HG02981 (cell line): Measurements from ENCODE around the gene ARID5B.

Experiments used
- ATAC-seq: cut with Tn5 transposase; IDR thresholded peaks from one replicate; pipeline ENCODE4 v1.9.1; 2021; ENCODE audit warnings: mild to moderate bottlenecking, moderate library complexity; ENCODE audit not compliant: unreplicated experiment

The ARID5B gene

DNA sequence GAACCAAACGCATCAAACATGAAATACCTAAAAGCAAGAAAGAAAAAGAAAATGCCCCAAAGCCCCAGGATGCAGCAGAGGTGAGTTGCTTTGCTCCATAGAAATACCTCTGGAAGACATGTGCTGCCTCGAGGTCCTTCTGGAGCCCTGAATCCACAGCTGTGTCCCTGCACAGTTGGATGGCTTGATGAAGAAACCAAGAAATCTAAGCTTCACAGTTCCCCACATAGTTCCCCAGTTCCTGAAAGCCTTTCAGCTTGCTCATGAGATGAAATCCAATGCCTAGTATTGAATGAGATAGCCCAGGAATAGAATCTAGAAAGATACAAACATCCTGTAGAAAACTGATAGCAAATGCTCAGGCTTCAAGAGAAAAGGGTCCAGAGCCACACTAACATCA, 184.3 kb downstream of the ARID5B start:
- ATAC-seq = no peak

DNA sequence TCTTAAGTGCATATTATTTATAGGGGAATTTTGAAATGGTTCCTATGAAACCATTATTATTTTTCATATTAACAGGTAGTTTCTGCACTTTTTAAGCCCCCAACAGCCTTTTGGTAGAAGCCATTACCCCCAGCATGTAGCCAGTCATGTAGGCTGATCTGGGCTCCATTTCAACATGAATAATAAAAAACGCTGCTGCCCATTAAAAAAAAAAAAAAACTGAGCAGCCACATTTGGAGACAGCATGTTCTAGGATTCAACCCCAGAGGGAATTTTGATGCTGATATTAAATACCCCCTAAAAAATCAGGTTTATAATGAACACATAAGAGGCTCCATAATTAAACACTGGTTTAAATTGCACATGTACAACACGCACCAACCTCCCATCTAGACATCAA, 185.8 kb downstream of the ARID5B start:
- no peak for ATAC-seq

DNA sequence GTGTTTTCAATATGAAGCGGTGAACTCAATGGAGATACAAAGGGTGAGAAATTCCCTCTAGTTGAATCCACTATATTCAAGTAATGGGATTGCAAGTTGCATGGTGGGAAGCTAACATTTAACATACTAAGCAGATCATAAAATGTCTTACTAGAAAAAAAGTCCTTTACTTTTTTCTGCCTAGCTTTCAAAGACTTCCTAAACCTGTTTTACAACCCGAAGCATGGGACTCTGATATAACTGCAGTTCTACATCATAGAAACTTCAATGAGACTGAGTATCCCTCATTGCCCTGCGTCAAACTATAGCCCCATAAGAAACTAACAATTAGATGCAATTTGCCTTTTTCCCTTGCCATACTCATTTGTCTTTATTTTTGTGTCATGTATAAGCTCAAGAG, 187.3 kb downstream of the ARID5B start:
- no peak for ATAC-seq

GRCh38 chr10:62092301-62093030, 191.0 kb downstream of the ARID5B start:
- no peak for ATAC-seq

- no peak for ATAC-seq
Measured at GRCh38 chr10:62093863-62094291, 192.4 kb downstream of the ARID5B start.

DNA sequence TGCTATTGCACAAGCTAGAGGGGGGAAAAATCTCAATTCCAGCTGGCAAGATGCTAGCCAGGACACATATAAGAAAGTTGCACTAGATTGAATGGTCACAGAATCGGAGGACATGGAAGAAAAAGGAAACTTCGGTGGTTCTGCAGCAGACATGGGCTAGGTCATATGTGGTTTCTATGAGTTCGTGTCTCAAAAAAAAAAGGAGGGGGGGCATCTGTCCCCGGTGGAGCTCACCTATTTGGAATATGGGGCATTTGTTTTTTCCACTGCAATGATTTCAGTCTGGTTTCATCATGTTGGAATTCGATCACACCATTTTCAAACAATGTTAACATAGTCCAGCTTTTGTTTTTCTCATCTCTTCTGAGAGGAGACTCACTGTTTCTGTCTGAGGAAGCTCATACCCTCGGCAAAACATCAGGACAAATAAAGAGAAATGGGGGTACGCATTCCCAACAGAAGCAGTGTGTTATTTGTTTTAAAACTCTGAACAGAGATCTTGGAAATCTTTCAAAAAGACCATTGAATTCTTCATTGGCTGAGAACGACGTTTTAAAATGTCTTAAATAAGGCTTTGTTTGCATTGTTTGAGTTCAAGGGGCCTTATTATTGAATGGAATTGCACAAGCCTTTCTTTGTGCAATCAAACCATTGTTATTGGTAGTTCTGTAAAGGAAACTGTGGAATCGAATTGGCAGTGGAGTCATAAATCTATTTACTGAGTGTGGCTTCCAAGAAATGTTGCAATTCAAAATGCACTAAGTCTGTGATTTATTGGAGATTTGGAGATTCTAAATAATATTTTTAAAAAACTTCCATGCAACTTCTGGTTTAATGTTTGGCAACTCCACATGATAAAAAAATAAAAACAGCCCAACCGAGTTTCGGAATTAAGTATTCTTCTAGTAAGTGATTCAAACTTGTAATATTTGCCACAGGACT, 194.0 kb downstream of the ARID5B start:
- ATAC-seq = no peak

- no peak for ATAC-seq
Measured at GRCh38 chr10:62096256-62096933, 194.9 kb downstream of the ARID5B start.

- ATAC-seq = no peak
Measured at GRCh38 chr10:62098278-62099121, 197.0 kb downstream of the ARID5B start.

DNA sequence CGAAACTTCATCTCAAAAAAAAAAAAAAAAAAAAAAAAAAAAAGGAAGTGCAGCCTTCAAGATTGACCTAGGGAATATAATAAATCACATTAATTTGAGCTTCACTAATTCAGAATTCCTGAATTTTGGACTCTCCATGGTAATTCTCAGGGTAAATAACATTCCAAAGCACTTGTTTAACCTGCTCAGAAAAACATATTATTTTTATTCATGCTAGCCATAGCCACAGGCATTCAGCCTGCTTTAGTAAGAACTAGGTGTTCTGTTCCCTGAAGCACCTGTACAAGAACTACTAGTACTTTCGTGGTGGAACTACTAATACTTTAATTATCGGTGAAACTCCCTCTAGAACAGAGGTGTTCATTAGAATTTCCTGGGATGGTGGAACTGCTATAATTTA, 197.8 kb downstream of the ARID5B start:
- ATAC-seq = no peak

- no peak for ATAC-seq
Measured at GRCh38 chr10:62103857-62104256, 202.4 kb downstream of the ARID5B start.

- no peak for ATAC-seq
Measured at GRCh38 chr10:62106929-62107519, 205.5 kb downstream of the ARID5B start.

- ATAC-seq = no peak
Measured at GRCh38 chr10:62108759-62109586, 207.5 kb downstream of the ARID5B start.

DNA sequence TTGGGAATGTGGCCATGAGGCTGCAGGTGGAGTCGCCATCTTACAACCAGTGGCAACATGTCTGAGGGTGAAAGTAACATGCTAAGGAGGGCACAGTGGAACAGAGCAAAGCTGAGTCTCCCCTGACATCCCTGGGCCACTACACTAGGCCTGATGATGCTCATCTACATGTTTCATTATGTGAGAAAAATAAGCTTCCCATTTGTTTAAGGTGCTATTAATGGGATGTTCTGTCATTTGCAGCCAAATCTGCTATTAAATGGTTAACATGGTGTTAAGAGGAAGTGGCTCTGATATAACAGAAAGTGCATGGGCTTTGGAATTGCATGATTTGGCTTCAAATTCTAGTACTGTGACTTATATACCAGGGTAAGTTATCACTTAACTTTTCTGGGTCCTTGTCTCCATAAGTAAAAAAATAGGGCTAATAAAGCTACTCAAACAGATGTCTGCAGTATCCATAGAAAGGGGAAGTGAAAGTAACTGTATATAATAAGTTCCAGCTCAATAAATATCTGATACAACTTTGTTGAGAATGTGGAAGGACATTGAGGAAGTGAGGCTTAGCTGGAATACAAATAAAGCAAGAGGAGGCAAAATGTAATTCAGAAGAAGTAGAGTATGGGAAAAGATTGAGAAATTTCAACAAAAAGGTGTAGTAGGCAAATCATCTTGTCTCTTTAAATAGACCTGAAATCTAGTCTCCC, 208.2 kb downstream of the ARID5B start:
- ATAC-seq = peak; percentile 80

DNA sequence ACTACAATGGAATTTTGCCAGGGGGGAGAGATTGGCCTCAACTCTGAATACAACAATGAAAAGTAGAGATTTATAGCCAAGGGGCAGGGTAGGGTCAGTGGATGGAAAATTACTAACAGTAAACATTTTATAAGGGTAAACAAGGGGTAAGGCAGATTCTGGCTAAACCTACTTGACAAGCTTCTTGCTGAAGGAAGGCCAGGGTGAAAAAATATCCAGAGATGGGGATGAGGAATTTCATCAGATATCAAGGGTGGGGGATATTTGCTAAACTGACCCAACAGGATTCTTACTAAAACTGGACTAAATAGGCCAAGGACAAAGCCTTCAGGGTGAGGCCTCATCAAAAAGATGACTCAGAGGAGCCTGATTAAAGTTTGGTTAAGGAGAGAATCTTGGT, 210.8 kb downstream of the ARID5B start:
- no peak for ATAC-seq

- ATAC-seq = no peak
Measured at GRCh38 chr10:62112963-62113362, 211.5 kb downstream of the ARID5B start.

DNA sequence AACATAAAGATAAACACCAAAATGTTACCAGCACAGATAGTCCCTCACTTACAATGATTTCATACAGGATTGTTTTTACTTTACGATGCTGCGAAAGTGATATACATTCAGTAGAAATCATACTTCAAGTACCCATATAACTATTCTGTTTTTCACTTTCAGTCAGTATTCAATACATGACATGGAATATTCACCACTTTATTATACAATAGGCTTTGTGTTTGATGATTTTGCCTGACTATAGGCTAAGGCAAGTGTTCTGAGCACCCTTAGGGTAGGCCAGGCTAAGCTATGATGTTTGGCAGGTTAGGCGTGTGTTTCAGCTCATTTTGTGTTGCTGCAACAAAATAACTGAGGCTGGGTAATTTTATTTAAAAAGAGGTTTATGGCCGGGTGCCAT, 212.2 kb downstream of the ARID5B start:
- ATAC-seq = no peak

GRCh38 chr10:62115321-62115720, 213.8 kb downstream of the ARID5B start:
- ATAC-seq = no peak

DNA sequence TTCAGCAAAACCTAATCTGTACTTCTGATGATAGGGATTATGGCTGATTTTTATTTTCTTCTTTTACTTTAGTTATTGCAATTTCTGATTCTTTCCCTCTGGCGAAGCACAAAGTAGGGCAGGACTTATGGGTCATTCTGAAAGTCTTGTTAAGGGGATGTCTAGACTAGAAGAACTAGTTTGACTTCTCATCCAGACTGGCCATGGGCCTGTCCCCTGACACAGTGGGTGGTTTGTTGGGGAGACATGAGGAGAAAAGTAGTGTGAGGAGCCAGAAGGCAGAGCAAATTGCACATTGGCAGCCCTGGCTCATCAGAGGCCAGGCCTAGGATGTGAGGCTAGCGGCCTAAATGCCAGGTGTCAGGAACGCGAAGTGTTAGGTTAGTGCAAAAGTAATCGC, 214.3 kb downstream of the ARID5B start:
- no peak for ATAC-seq

- no peak for ATAC-seq
Measured at GRCh38 chr10:62116896-62117295, 215.4 kb downstream of the ARID5B start.
